Activated naive CD4-positive, alpha-beta T cell (primary cell): ENCODE measurements around the gene LRRC61.
"Not testable (repeated sequence)": the region's sequence is repeated elsewhere in the genome, so short reads cannot be mapped to it uniquely, and the experiment has no call there.

Source experiments
- DNase-seq, 4 experiments: peaks; one replicate each; lab custom pipeline; 2025; lab: John Stamatoyannopoulos, UW

The LRRC61 gene

DNA sequence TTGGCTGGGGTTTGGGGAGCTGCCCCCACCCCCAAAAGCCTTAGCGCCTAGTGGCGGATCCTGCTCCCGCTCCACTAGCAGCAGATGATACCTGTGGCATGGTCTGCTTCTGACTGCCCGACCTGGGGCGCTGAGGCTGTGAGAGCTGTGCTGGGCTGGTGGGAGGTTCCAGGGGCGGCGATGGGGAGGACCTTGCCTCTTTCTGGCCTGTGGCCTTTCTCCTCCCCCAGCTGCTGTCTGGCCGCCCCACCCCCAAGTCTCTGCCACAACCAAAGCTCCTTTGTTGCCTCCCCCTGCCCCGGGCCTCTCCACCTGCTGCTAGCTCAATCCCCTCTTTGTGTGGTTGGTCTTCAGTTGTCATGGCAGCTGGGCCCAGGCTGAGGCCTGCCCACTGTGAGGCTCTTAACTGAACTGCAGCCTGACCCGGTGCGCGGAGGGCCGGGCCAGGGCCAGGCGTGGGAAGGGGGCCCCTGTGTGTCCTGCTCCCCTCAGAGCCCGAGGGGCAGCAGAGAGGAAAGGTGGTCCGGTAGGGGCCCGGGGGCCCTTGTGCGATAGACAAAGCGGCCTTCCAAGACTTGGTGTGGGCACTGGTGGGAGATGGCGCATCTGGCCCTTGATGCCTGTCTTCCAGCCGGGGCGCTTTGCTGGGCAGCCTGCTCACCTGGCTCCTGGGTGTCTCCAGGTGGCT lies 60.7 kb downstream of the LRRC61 start:
- DNase-seq = no peak

DNA sequence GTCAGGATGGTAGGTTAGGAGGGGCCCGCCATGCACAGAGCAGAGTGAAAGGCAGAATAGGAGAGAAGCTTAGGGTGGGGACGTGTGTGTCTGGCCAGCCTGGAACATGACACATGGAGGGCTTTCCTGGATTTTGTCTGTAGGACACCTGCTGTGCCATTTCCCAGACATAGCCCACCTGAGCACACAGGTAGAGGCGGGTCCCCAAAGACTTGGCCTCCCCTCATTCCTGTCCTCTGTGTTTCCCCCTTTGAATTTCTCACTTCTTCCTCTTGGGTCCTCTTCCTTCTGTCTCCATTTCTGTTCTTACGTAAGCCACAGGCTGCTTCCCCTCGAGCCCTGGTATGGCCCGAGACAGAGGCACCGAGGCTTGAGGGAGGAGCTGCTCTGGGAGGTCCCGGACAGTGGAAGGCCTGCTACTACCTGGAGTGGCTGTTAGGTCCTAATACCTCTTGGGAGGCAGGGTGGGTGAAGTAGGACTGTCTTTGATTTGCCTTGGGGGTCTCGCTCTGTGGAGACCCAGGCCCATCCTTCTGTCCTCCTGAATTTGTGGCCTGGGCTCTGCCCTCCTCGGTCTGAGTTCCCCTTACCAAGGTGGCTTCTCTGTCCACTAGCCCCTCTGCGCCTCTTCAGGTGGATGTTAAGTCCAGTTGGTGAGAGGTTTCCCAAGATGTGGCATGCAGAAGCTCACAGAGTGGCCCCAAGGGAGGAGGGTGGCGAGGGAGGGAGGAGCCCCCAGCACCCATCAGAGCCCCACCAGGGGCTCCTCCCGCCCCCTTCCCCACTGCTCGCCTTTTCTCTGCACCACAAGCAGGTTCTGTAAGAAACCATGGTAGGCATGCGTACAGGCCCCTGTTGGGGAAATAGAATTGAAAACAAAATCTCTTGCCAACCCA lies 61.5 kb downstream of the LRRC61 start:
- no peak for DNase-seq

DNA sequence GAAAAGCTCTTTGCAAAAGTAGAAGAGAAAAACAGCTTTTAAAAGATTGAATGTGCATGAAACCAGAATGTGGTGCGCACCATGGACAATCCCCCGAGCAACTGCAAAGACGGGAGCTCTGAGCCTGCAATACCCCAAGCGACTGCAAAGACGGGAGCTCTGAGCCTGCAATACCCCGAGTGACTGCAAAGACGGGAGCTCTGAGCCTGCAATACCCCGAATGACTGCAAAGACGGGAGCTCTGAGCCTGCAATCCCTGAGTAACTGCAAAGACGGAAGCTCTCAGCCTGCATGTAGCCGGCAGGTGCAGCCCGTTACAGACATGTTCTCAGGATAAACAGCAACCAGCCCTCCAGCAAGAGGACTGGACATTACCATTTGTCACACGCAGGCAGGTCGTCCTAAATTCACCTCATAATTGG lies 62.2 kb downstream of the LRRC61 start:
- DNase-seq = no peak

DNA sequence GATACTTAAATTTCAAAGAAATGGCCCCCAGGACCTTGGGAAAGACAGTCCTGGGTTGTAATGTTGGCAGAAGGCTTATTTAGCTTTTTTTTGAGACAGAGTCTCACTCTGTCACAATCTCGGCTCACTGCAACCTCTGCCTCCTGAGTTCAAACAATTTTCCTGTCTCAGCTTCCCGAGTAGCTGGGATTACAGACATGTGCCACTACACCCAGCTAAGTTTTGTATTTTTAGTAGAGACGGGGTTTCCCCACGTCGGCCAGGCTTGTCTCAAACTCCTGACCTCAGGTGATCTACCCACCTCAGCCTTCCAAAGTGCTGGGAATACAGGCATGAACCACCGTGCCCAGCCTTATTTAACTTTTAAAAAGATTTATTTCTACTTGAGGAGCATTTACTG lies 62.7 kb downstream of the LRRC61 start:
- DNase-seq = not testable (repeated sequence)
